Pancreas (tissue), 10 donors: ENCODE data around the gene PAK3. TPM values are rescaled to one million over a fixed set of nuclear protein-coding genes. Genes with fewer than 3 reads are reported as not detected.

Experiments used
- ATAC-seq, 4 donors: fragments of 200-7000 bp; cut with Tn5 transposase; one replicate each; pipeline versions ENCODE4 v1.8.0 to v1.9.1; 2020; ENCODE audit warnings: mild to moderate bottlenecking in 4 of 4, moderate library complexity in 4 of 4
- DNase-seq, 6 donors: peaks; one replicate each; pipeline ENCODE4 v3.0.0-alpha.2; 2020
- FAIRE-seq: peaks from 2 replicates; lab custom pipeline; 2012; peaks lifted over from hg19 to GRCh38; lab: Jason Lieb, UNC
- H3K27ac ChIP-seq, 4 donors: fragments of 200-600 bp; sonication (generic); 1 replicate in 3 of 4; 2 replicates in 1 of 4; pipeline versions ENCODE4 v1.5.0 to v1.8.0; 2020
- H3K27me3 ChIP-seq, 4 donors: fragments of 200-600 bp; one replicate each; pipeline ENCODE4 v1.8.0; 2021
- H3K36me3 ChIP-seq, 3 donors: fragments of 200-600 bp; sonication (generic) in 1 of 3; one replicate each; pipeline versions ENCODE4 v1.5.0 to v1.8.0; 2020 to 2021
- H3K4me1 ChIP-seq, 3 donors: fragments of 200-600 bp; one replicate each; pipeline ENCODE4 v1.8.0; 2021
- H3K4me3 ChIP-seq, 4 donors: fragments of 200-600 bp; sonication (generic) in 2 of 4; one replicate each; pipeline versions ENCODE4 v1.5.0 to v1.8.0; 2020 to 2021
- H3K9me3 ChIP-seq, 4 donors: fragments of 200-600 bp; one replicate each; pipeline ENCODE4 v1.8.0; 2021
- CTCF ChIP-seq, 4 donors: fragments of 200-600 bp; sonication (generic) in 3 of 4; IDR thresholded peaks; one replicate each; pipeline versions ENCODE4 v1.5.0 to v1.8.0; 2021; ENCODE audit warnings: antibody characterized with exemption in 4 of 4
- WGBS, 2 donors: extraction: QIAGEN DNeasy Blood & Tissue Kit; methylation state at CpG; one replicate each; pipeline ENCODE4 v1.1.7; 2013; 5-methylcytosine and 5-hydroxymethylcytosine counted together
- intact Hi-C, 3 donors: fragments of 100-400 bp; cut with DNase I; formaldehyde crosslinking; loops; one replicate each; pipeline versions ENCODE4 v1.11.1 to v1.14.2; 2022
- polyA plus RNA-seq, 2 donors: library from polyadenylated mRNA; stranded (reverse); fragments of 200-250 nt; gene quantifications; one replicate each; pipeline ENCODE4 v1.2.3, GENCODE V29; 2013
- total RNA-seq, 6 donors: library from RNA; stranded (reverse); fragmentation: NEBNext Ultra II Directional in 4 of 6; extraction: Animal tissue kit (Norgen Biotek cat#: 25700) in 4 of 6; gene quantifications; one replicate each; pipeline versions ENCODE4 v1.2.1 to v1.2.4, GENCODE V29; 2021 to 2023
- donor health status: healthy with polysubstance abuse.
- donor health status: DM: no; HTN: no; CAD: no; lungs with moderate emphysema.
- donor health status: DM: no; HTN: no; CAD: no.
- donor health status: control.
- donor health status: control.
- donor health status: Bipolar disorder and iron deficiency.
- donor health status: DM: yes; HTN: yes; CAD: no.
- donor health status: DM: no; HTN: no; CAD: no.
- donor health status: DM: no; HTN: no; CAD: no.
- donor health status: DM: yes; HTN: yes; CAD: no.

The PAK3 gene
- total and polyA plus RNA-seq, 8 donors: 13.2 to 40.5 (median 30.7) TPM

- H3K4me1 ChIP-seq: no peaks in the 10 kb centered on the region
- DNase-seq (no peak), ATAC-seq (no peak), FAIRE-seq (no peak)
- H3K4me3 ChIP-seq: no peak overlapping the region
- H3K36me3 ChIP-seq: peaks cover 0 to 12% (median 0%) of the 10 kb centered on the region in 3 donors
- intact Hi-C loops: no loop called here
- WGBS, 2 donors: 58 to 75% methylated on average over 2 of the region's 2 CpGs
- no peak for TF ChIP-seq CTCF (IDR thresholded peaks at IDR 0.05)
- peaks cover 0 to 3% (median 0%) of the 10 kb centered on the region in 4 donors for H3K27me3 ChIP-seq
- H3K9me3 ChIP-seq: no peaks in the 10 kb centered on the region
- no peak overlapping the region for H3K27ac ChIP-seq
Measured at GRCh38 chrX:111123606-111124179, 27.7 kb downstream of the PAK3 start.

- no peak overlapping the region for H3K4me3 ChIP-seq
- H3K9me3 ChIP-seq: no peaks in the 10 kb centered on the region
- no peak overlapping the region for H3K27ac ChIP-seq
- H3K27me3 ChIP-seq: peaks cover 0 to 3% (median 0%) of the 10 kb centered on the region in 4 donors
- TF ChIP-seq CTCF (IDR thresholded peaks at IDR 0.05): no peak
- no peaks in the 10 kb centered on the region for H3K4me1 ChIP-seq
- FAIRE-seq (no peak), DNase-seq (no peak), ATAC-seq (no peak)
- WGBS, 2 donors: 71 to 95% methylated on average over 2 of the region's 2 CpGs
- intact Hi-C loops: no loop called here
- H3K36me3 ChIP-seq: peaks cover 0 to 12% (median 0%) of the 10 kb centered on the region in 3 donors
Measured at GRCh38 chrX:111124418-111124817, 28.4 kb downstream of the PAK3 start.

GRCh38 chrX:111127038-111127437 lies 31.0 kb downstream of the PAK3 start:
- FAIRE-seq (no peak), ATAC-seq (no peak), DNase-seq (no peak)
- H3K9me3 ChIP-seq: no peaks in the 10 kb centered on the region
- no peak overlapping the region for H3K4me3 ChIP-seq
- H3K27ac ChIP-seq: no peak overlapping the region
- H3K27me3 ChIP-seq: no peaks in the 10 kb centered on the region
- intact Hi-C loops: no loop called here
- TF ChIP-seq CTCF (IDR thresholded peaks at IDR 0.05): no peak
- H3K36me3 ChIP-seq: peaks cover 0 to 12% (median 0%) of the 10 kb centered on the region in 3 donors
- no peaks in the 10 kb centered on the region for H3K4me1 ChIP-seq

- H3K4me3 ChIP-seq: no peak overlapping the region
- DNase-seq (no peak), ATAC-seq (no peak), FAIRE-seq (no peak)
- 78 to 83% methylated on average over 1 of the region's 1 CpG for WGBS, 2 donors
- TF ChIP-seq CTCF (IDR thresholded peaks at IDR 0.05): no peak
- no peaks in the 10 kb centered on the region for H3K9me3 ChIP-seq
- H3K27ac ChIP-seq: no peak overlapping the region
- H3K4me1 ChIP-seq: no peaks in the 10 kb centered on the region
- H3K36me3 ChIP-seq: peaks cover 0 to 5% (median 0%) of the 10 kb centered on the region in 3 donors
- H3K27me3 ChIP-seq: no peaks in the 10 kb centered on the region
- intact Hi-C loops: no loop called here
Measured at GRCh38 chrX:111129921-111130320, 33.9 kb downstream of the PAK3 start.

- TF ChIP-seq CTCF (IDR thresholded peaks at IDR 0.05): no peak
- no peak overlapping the region for H3K27ac ChIP-seq
- H3K27me3 ChIP-seq: no peaks in the 10 kb centered on the region
- H3K36me3 ChIP-seq: no peaks in the 10 kb centered on the region
- H3K4me3 ChIP-seq: no peak overlapping the region
- no peaks in the 10 kb centered on the region for H3K4me1 ChIP-seq
- DNase-seq (no peak), FAIRE-seq (no peak), ATAC-seq (no peak)
- no peaks in the 10 kb centered on the region for H3K9me3 ChIP-seq
- intact Hi-C loops: no loop called here
Measured at GRCh38 chrX:111131572-111131971, 35.6 kb downstream of the PAK3 start.
